Pancreas (tissue), 10 donors: Measurements from ENCODE around the gene KAZN. TPM values are rescaled to one million over a fixed set of nuclear protein-coding genes. Genes with fewer than 3 reads are reported as not detected.

Experiments used
- ATAC-seq, 4 donors: fragments of 200-7000 bp; cut with Tn5 transposase; one replicate each; pipeline versions ENCODE4 v1.8.0 to v1.9.1; 2020; ENCODE audit warnings: mild to moderate bottlenecking in 4 of 4, moderate library complexity in 4 of 4
- DNase-seq, 6 donors: peaks; one replicate each; pipeline ENCODE4 v3.0.0-alpha.2; 2020
- FAIRE-seq: peaks from 2 replicates; lab custom pipeline; 2012; peaks lifted over from hg19 to GRCh38; lab: Jason Lieb, UNC
- H3K27ac ChIP-seq, 4 donors: fragments of 200-600 bp; sonication (generic); 1 replicate in 3 of 4; 2 replicates in 1 of 4; pipeline versions ENCODE4 v1.5.0 to v1.8.0; 2020
- H3K27me3 ChIP-seq, 4 donors: fragments of 200-600 bp; one replicate each; pipeline ENCODE4 v1.8.0; 2021
- H3K36me3 ChIP-seq, 3 donors: fragments of 200-600 bp; sonication (generic) in 1 of 3; one replicate each; pipeline versions ENCODE4 v1.5.0 to v1.8.0; 2020 to 2021
- H3K4me1 ChIP-seq, 3 donors: fragments of 200-600 bp; one replicate each; pipeline ENCODE4 v1.8.0; 2021
- H3K4me3 ChIP-seq, 4 donors: fragments of 200-600 bp; sonication (generic) in 2 of 4; one replicate each; pipeline versions ENCODE4 v1.5.0 to v1.8.0; 2020 to 2021
- H3K9me3 ChIP-seq, 4 donors: fragments of 200-600 bp; one replicate each; pipeline ENCODE4 v1.8.0; 2021
- CTCF ChIP-seq, 4 donors: fragments of 200-600 bp; sonication (generic) in 3 of 4; IDR thresholded peaks; one replicate each; pipeline versions ENCODE4 v1.5.0 to v1.8.0; 2021; ENCODE audit warnings: antibody characterized with exemption in 4 of 4
- WGBS, 2 donors: extraction: QIAGEN DNeasy Blood & Tissue Kit; methylation state at CpG; one replicate each; pipeline ENCODE4 v1.1.7; 2013; 5-methylcytosine and 5-hydroxymethylcytosine counted together
- intact Hi-C, 3 donors: fragments of 100-400 bp; cut with DNase I; formaldehyde crosslinking; loops; one replicate each; pipeline versions ENCODE4 v1.11.1 to v1.14.2; 2022
- polyA plus RNA-seq, 2 donors: library from polyadenylated mRNA; stranded (reverse); fragments of 200-250 nt; gene quantifications; one replicate each; pipeline ENCODE4 v1.2.3, GENCODE V29; 2013
- total RNA-seq, 6 donors: library from RNA; stranded (reverse); fragmentation: NEBNext Ultra II Directional in 4 of 6; extraction: Animal tissue kit (Norgen Biotek cat#: 25700) in 4 of 6; gene quantifications; one replicate each; pipeline versions ENCODE4 v1.2.1 to v1.2.4, GENCODE V29; 2021 to 2023
- donor health status: healthy with polysubstance abuse.
- donor health status: DM: no; HTN: no; CAD: no; lungs with moderate emphysema.
- donor health status: DM: no; HTN: no; CAD: no.
- donor health status: control.
- donor health status: control.
- donor health status: Bipolar disorder and iron deficiency.
- donor health status: DM: yes; HTN: yes; CAD: no.
- donor health status: DM: no; HTN: no; CAD: no.
- donor health status: DM: no; HTN: no; CAD: no.
- donor health status: DM: yes; HTN: yes; CAD: no.

The KAZN gene
- total and polyA plus RNA-seq, 8 donors, result 2.4 to 6.0 (median 4.1) TPM

GRCh38 chr1:14809191-14809981, 210.9 kb downstream of the KAZN start:
- Histone ChIP-seq H3K27ac (no peak overlapping the region), H3K4me3 (no peak overlapping the region), H3K36me3 (no peaks in the 10 kb centered on the region), H3K4me1 (no peaks in the 10 kb centered on the region), H3K9me3 (no peaks in the 10 kb centered on the region), H3K27me3 (no peaks in the 10 kb centered on the region)
- TF ChIP-seq CTCF (IDR thresholded peaks at IDR 0.05), result no peak
- no peak for DNase-seq
- FAIRE-seq, result no peak
- no peak for ATAC-seq
- intact Hi-C loops, result no loop called here
- 91 to 94% methylated on average over 9 of the region's 9 CpGs for WGBS, 2 donors

GRCh38 chr1:14810595-14811361, 212.3 kb downstream of the KAZN start:
- no peak for FAIRE-seq
- no peak overlapping the region for H3K4me3 ChIP-seq
- DNase-seq, result no peak
- no peak for TF ChIP-seq CTCF (IDR thresholded peaks at IDR 0.05)
- no peak for ATAC-seq
- no peaks in the 10 kb centered on the region for H3K9me3 ChIP-seq
- H3K27ac ChIP-seq, result no peak overlapping the region
- intact Hi-C loops, result no loop called here
- WGBS, 2 donors, result 75 to 78% methylated on average over 9 of the region's 9 CpGs
- peaks cover 5 to 13% (median 11%) of the 10 kb centered on the region in 3 donors for H3K4me1 ChIP-seq
- no peaks in the 10 kb centered on the region for H3K27me3 ChIP-seq
- no peaks in the 10 kb centered on the region for H3K36me3 ChIP-seq

- TF ChIP-seq CTCF (IDR thresholded peaks at IDR 0.05), result no peak
- FAIRE-seq (no peak), ATAC-seq (no peak), DNase-seq (no peak)
- Histone ChIP-seq H3K27ac (no peak overlapping the region), H3K4me3 (no peak overlapping the region), H3K36me3 (no peaks in the 10 kb centered on the region), H3K4me1 (peaks cover 9 to 16% (median 14%) of the 10 kb centered on the region in 3 donors), H3K27me3 (no peaks in the 10 kb centered on the region), H3K9me3 (no peaks in the 10 kb centered on the region)
- WGBS, 2 donors, result 66 to 74% methylated on average over 3 of the region's 3 CpGs
- intact Hi-C loops, result no loop called here
These were observed 213.1 kb downstream of the KAZN start for GRCh38 chr1:14811573-14811972.

DNA sequence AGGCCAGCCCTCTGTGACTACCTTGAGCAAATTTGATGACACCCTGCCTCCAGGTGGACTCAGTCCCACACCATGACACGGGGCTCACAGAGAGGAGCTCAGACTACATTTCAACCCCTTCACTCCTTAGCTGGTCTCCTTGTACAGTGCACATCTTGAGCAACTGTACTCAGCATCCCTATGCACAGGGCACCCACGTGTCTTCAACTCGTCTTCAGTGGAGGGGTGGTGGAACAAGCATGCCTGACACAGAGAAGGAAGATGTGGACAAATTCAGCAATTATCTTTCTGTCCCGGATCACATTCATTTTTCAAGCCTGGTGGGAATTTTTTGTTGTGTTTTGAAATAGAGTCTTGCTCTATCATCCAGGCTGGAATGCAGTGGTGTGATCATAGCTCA, 213.7 kb downstream of the KAZN start:
- WGBS, 2 donors, result 87 to 92% methylated on average over 4 of the region's 4 CpGs
- intact Hi-C loops, result no loop called here
- H3K36me3 ChIP-seq, result no peaks in the 10 kb centered on the region
- H3K27me3 ChIP-seq, result no peaks in the 10 kb centered on the region
- no peak for TF ChIP-seq CTCF (IDR thresholded peaks at IDR 0.05)
- FAIRE-seq (no peak), ATAC-seq (no peak), DNase-seq (no peak)
- no peak overlapping the region for H3K27ac ChIP-seq
- H3K9me3 ChIP-seq, result no peaks in the 10 kb centered on the region
- H3K4me3 ChIP-seq, result no peak overlapping the region
- H3K4me1 ChIP-seq, result peaks cover 9 to 16% (median 14%) of the 10 kb centered on the region in 3 donors
